ENCODE measurements around the gene GGA3.

- TF ChIP-seq POLR2AphosphoS5 (IDR thresholded peaks at IDR 0.05; ENCODE audit: low read depth, low read length) (no peak; the same call in 1 of the 2 replicates), CTCF (IDR thresholded peaks at IDR 0.05) (no peak), SIN3A (IDR thresholded peaks at IDR 0.05; ENCODE audit: borderline replicate concordance, insufficient read depth, low read depth, low read length) (no peak), REST (IDR thresholded peaks at IDR 0.05; ENCODE audit: insufficient read depth in 1 of 2, low read depth in 2 of 2, low read length in 1 of 2) (no peak)
Measured at GRCh38 chr17:75239778-75240393, 21.5 kb downstream of the GGA3 start.

Data from Panc1 (cell line).